NCI-H187 treated with DMSO at 0.1 percent for 48 hours (cell line): Measurements from ENCODE around the gene BCAN.
A peak's percentile ranks its signal among the peaks of the same experiment; 100 is the strongest.

Source experiments
- DNase-seq: peaks from one replicate; lab custom pipeline; 2025; lab: John Stamatoyannopoulos, UW

BCAN gene

DNA sequence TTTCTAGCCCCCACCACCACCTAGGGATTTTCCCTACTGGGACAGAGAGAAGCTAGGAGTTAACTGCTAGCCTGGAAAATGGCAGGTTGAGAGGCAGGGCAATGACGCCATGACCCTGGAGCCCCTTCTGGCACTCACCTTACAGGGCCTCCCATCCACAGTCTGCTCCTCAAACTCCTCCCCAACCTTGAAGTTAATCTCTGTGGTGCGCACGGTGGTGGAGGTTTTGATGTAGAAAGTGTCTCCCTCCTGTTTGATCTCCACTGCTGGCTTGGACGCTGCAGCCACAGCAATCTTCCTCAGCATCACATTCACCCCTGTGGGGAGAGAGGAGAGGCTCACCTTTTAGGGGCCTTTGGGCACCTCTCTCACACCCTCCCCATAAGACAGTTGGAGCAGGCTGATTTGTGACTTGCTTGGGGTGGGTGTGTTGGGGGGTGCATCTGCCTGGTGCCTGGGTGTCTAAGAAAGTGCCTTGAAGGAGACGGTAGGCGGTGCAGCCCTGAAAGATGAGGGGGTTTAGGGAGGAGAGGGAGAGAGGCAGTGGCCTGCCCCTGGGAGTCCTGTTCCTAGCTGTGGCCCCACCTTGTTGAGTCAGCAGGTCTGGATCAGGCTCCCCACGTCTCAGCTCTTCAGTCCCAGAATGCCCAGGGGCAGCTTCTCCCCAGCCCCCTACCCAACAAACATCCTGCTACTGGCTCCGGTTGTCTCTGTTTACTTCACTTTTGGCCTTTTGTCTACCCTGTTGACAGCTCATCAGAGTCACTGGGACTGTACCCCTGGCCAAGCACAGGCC is 59.0 kb downstream of the BCAN start:
- DNase-seq, result no peak

DNA sequence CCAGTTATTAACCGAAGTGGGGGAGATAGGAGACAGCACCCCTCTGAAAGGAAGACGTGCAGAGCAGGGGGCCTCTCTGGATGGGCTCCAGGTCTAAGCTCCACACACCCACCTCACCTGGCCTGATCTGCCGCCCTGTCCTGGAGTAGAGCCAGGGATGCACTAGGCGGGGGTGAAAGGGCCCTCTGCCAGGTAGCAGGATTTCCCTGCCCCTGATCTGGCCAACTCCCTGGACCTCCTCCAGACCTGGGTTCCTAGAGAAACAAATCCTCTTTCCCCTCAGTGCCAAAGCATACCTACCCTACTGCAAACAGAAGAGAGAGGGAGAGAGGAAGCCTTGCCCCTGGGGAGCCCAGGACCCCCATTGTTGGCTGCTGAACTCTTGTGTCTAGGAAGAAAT is 61.4 kb downstream of the BCAN start:
- no peak for DNase-seq

DNA sequence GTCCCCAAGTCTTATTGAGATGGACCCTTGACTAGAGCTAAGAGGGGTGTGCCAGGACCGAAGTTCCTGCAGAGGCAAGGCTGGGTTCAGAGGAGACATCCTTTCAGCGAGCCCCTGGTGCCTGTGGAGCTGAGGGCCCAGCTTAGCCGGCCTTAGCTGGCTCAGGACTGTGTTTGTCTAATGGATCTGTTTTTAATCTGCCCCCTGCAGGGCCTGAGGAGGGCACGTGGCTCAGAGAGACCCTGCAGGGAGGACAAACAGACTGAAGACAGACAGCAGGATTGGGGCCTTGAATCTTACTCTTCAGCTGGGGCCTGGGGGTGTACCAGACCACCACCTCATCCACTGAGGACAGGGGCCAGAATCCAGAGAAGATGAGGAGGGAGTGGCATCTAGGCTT is 61.8 kb downstream of the BCAN start:
- no peak for DNase-seq

DNA sequence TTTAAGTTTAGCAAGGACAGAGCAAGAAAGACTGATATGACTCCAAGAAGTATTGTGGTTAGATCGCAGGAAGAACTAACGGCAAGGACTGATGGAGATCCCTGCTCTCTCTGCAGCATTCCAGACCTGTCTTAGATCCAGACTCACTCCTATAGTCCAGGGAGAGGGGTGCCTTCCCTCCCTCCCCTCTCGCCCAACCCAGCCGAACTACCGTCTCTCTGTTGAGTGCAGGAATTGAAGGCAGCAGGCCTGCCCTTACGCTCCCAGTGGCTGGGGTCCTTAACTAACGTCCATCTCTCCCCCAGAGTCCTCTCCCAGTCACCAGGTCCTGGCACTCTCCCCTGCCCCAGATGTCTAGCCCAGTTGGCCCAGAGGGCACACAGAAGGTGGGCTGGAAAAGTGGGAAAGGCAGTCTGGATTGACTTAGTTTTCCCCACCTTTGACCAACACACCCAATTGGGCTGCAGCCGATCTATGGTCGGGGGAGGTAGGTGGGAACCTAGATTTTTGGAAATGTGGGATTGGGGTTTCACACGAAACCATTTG is 62.3 kb downstream of the BCAN start:
- no peak for DNase-seq

DNA sequence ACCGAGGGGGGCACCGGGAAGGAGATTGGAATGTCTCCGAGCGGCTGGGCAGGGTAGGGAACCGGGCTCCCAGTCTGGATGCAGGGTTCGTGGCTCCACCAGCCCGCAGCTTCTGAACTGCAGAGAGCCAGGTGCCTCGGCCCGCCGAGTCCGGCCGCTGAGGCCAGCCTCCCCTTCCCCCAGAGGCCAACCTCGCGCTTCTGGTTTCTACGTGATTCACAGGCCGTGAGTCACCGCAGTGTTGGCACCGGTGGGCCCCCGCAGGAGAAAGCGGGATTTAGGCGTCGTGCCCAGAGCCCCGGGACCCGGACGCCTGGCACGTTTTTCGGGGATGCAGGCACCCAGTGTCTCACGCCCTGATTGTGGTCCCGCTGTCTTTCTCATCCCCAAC is 63.0 kb downstream of the BCAN start:
- no peak for DNase-seq

DNA sequence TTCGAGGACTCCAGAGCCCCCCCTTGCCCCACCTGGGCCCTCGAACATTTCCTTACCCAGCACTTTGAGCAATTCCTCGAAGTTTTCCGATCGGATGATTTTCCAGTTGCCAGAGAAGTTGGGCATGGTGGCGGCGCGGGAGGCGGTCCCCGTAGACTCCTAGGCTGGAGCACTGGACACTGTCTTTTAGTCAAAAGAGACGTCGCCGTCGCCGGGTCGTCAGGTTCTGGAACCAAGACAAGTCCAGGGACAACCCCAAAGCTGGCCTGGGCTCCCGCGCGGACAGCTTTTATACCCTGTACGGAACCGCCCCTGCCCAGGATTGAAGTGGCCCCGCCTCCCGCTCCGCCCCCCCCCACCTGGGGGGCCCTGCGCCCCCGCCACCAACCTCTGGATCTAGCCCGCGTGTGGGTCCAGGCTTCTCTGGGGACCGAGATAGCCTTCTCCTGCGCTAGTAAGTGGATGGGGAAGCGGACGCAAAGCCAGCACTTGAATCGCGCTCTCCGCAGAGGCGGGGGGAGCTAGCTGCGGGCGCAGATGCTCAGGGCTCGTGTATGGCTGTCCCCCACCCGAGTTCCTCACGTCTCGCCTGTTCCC is 63.5 kb downstream of the BCAN start, which contains the start of gene CRABP2:
CRABP2 (minus strand) TSS at position 263 of the 597 bp plus-strand sequence; CDS start at position 126, 137 bp downstream.
- DNase-seq, result no peak

DNA sequence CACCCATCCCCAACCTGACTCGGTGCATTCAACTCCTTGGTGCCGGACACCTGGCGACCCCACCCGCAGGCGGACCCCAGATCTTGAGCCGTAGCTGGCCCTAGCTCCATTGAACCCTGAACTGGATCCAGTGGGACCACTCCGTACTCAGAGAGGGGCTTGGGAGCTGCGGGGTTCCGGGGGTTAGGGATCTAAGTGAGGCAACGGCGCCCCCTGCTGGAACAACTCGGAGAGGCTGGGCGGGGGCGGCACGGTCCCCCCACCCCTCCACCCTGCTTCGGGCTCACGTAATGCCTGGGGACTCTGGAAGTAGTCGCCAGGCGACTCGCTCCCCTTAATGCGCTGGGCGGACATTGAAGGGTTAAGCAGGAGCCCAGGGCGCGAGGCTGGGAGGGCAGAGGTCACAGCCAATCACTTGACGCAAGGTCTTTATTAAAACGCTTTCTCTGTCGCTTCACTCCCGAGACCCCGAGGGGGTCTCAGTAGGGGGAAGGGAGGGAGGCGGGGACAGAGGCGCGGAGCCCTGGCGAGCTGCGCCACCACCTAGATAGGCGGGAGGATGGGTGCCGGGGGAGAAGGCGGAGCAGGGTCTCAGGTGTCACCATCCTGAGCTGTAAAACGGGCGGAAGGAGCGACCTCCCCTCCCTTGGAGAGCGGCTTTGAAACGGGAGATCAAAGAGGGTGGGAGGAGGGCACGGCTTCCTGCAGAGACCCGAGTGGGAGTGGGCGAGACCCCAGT is 64.2 kb downstream of the BCAN start:
- DNase-seq, result peak; percentile 74

DNA sequence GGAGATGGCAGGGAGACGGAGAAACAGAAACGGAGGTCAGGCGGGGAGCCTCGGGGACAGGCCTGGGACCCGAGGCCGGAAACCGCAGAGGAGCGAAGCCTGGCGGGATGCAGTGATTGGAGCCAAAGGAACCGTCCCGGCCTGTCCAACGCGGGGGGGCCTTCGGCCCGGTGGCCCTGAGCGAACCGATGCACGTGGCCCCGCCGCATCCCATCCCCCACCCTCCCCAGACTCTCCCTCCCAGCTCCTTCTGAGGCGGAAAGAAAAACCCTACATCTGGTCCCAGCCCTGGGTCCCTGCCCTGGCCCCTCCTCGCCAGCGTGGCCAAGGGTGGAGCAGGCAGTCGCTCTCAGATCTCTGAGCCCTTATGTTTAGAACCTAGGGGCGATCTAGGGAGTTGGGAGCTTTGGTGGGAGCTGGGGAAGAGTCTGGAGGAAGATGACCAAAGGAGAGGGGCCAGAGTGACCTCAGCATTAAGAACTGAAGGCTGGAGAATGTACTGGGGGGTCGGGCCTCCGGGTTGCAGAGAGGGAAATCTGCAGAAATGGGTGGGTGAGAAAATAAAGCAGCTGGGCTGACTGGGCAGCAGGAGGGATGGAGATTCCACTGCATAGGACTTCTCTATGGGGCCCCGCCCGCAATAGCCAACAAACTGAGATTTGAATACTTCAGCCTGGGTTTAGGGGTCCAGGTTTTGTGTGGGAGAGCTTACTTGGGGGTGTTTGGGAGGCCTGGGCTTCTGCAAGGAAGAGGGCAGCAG is 64.9 kb downstream of the BCAN start:
- DNase-seq, result no peak

DNA sequence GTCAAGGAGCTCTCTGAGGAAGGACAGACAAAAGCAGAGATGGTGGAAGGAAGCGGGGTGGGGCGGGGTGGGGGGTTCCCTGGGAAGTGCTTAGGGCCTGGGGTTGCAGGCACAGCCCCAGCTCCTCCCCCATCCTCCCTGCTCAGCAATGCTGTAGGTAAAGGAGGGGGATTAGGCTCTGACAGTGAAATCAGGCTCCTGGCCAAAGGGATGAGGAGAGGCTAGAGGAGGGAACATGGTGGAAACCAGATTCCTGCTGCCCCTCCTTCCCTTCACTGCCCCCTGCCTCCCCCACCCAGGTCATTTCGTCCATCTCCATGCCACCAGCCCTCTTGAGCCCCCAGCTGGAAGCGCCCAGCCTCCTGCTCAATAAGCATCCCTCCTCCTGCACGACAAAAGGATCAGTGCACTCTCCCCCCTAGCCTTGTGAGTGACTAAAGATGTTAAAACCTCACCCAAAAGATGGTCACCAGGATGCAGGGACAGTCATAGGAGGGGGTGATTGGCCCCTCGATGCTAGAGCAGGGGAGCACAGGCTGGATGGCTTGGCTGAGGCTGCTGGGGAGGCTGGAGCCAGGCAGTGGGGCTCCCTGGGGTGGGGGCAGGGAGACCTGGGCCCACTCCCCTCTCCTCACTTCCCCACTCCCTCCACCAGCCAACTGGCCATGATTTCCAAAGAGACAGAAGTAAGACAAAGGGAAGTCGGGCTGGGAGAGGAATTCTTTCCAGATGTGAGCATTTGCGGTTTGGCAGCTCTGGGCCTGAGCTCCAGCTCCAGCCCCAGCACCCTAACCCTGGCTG is 65.7 kb downstream of the BCAN start:
- DNase-seq, result no peak

DNA sequence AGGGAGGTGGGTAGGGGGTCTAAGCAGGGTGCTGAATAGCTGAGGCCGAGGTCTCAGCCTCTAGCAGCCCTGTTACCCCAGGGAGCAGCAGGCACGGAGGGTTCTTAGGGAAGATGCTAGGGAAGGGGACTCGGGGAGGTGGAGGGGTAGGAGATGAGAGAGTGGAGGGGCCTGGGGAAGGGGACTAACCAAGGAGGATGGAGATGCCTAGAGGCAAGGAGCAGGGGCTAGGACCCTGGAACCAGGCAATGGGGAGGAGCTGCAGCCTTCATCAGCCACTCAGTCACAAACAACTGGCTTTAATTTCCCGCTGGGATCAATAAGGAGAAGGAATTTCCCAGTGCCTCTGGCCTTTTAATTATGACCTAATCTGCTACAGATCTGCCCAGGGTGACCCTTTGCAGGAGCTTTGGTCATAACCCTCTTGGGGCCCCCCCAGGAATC is 66.3 kb downstream of the BCAN start:
- DNase-seq, result no peak

DNA sequence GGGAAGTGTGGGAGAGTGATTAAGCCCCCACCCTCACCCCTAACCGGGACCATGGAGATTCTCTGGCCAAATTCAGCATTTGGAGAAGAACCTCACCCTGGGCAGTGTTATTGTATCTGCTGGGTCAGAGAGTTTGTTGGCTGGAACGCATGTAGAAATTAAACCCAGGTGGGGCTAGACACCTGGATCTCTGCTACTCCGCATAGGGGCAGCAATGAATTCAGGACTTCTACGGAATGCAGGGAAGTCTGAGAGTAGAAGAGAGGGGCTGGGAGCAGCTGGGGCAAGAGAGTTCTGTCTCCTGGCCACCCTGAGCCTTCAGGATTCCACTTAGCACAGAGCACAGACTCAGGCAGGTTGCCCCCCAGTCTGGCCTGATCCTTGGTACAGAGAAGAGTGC is 67.1 kb downstream of the BCAN start:
- no peak for DNase-seq
